ENCODE results near the gene NRXN3.

The NRXN3 gene

GRCh38 chr14:78762331-78762730, 592.2 kb downstream of the NRXN3 start:
- Histone ChIP-seq H3K36me3 (ENCODE audit: control insufficient read depth in 4 of 4, insufficient read depth in 4 of 4, low read length in 3 of 4) (no peaks in the 10 kb centered on the region), H3K27me3 (replicated peaks in 2 of 5; ENCODE audit: control insufficient read depth in 4 of 5, insufficient read depth in 5 of 5, low read length in 4 of 5) (peaks cover 0 to 1% (median 0%) of the 10 kb centered on the region in 5 experiments), H3K9me3 (ENCODE audit: control extremely low read depth in 1 of 5, control insufficient read depth in 4 of 5, insufficient read depth in 2 of 5, low read depth in 1 of 5, low read length in 4 of 5) (no peaks in the 10 kb centered on the region), H3K4me1 (ENCODE audit: control extremely low read depth in 1 of 4, control insufficient read depth in 4 of 4, insufficient read depth in 4 of 4, low read length in 3 of 4) (no peaks in the 10 kb centered on the region), H3K27ac (ENCODE audit: insufficient read depth in 1 of 2, low read depth in 1 of 2, low read length in 2 of 2, poor library complexity in 1 of 2, severe bottlenecking in 2 of 2) (no peak overlapping the region), H3K4me3 (ENCODE audit: control insufficient read depth in 1 of 7, extremely low read depth in 1 of 7, insufficient read depth in 4 of 7, low read depth in 2 of 7, low read length in 6 of 7) (no peak overlapping the region)
- WGBS (ENCODE audit: insufficient coverage): no CpG with 5 or more reads among the region's 7 CpGs
- DNase-seq: no peak
- ChIA-PET POLR2A (no interaction called here), CTCF (no interaction called here)

- POLR2A ChIA-PET: no interaction called here
- no peak overlapping the region for H3K4me3 ChIP-seq (ENCODE audit: control insufficient read depth in 1 of 7, extremely low read depth in 1 of 7, insufficient read depth in 4 of 7, low read depth in 2 of 7, low read length in 6 of 7)
- WGBS (ENCODE audit: insufficient coverage): 83% methylated on average over 1 of the region's 1 CpG
- H3K36me3 ChIP-seq (ENCODE audit: control insufficient read depth in 4 of 4, insufficient read depth in 4 of 4, low read length in 3 of 4): no peaks in the 10 kb centered on the region
- peaks cover 0 to 3% (median 0%) of the 10 kb centered on the region in 5 experiments for H3K27me3 ChIP-seq (replicated peaks in 2 of 5; ENCODE audit: control insufficient read depth in 4 of 5, insufficient read depth in 5 of 5, low read length in 4 of 5)
- CTCF ChIA-PET: no interaction called here
- no peak overlapping the region for H3K27ac ChIP-seq (ENCODE audit: insufficient read depth in 1 of 2, low read depth in 1 of 2, low read length in 2 of 2, poor library complexity in 1 of 2, severe bottlenecking in 2 of 2)
- H3K4me1 ChIP-seq (ENCODE audit: control extremely low read depth in 1 of 4, control insufficient read depth in 4 of 4, insufficient read depth in 4 of 4, low read length in 3 of 4): no peaks in the 10 kb centered on the region
- DNase-seq: no peak
- no peaks in the 10 kb centered on the region for H3K9me3 ChIP-seq (ENCODE audit: control extremely low read depth in 1 of 5, control insufficient read depth in 4 of 5, insufficient read depth in 2 of 5, low read depth in 1 of 5, low read length in 4 of 5)
Measured at GRCh38 chr14:78763746-78764145, 593.6 kb downstream of the NRXN3 start.

- H3K27ac ChIP-seq (ENCODE audit: insufficient read depth in 1 of 2, low read depth in 1 of 2, low read length in 2 of 2, poor library complexity in 1 of 2, severe bottlenecking in 2 of 2): no peak overlapping the region
- no peaks in the 10 kb centered on the region for H3K36me3 ChIP-seq (ENCODE audit: control insufficient read depth in 4 of 4, insufficient read depth in 4 of 4, low read length in 3 of 4)
- no peak for DNase-seq
- POLR2A ChIA-PET: no interaction called here
- no peaks in the 10 kb centered on the region for H3K9me3 ChIP-seq (ENCODE audit: control extremely low read depth in 1 of 5, control insufficient read depth in 4 of 5, insufficient read depth in 2 of 5, low read depth in 1 of 5, low read length in 4 of 5)
- WGBS (ENCODE audit: insufficient coverage): 9% methylated on average over 4 of the region's 5 CpGs
- H3K27me3 ChIP-seq (replicated peaks in 2 of 5; ENCODE audit: control insufficient read depth in 4 of 5, insufficient read depth in 5 of 5, low read length in 4 of 5): peaks cover 0 to 3% (median 0%) of the 10 kb centered on the region in 5 experiments
- H3K4me3 ChIP-seq (ENCODE audit: control insufficient read depth in 1 of 7, extremely low read depth in 1 of 7, insufficient read depth in 4 of 7, low read depth in 2 of 7, low read length in 6 of 7): no peak overlapping the region
- H3K4me1 ChIP-seq (ENCODE audit: control extremely low read depth in 1 of 4, control insufficient read depth in 4 of 4, insufficient read depth in 4 of 4, low read length in 3 of 4): no peaks in the 10 kb centered on the region
- CTCF ChIA-PET: no interaction called here
Measured at GRCh38 chr14:78764240-78764639, 594.1 kb downstream of the NRXN3 start.

- ChIA-PET CTCF (no interaction called here), POLR2A (no interaction called here)
- H3K27ac ChIP-seq (ENCODE audit: insufficient read depth in 1 of 2, low read depth in 1 of 2, low read length in 2 of 2, poor library complexity in 1 of 2, severe bottlenecking in 2 of 2): no peak overlapping the region
- WGBS (ENCODE audit: insufficient coverage): 67% methylated on average over 4 of the region's 4 CpGs
- H3K9me3 ChIP-seq (ENCODE audit: control extremely low read depth in 1 of 5, control insufficient read depth in 4 of 5, insufficient read depth in 2 of 5, low read depth in 1 of 5, low read length in 4 of 5): no peaks in the 10 kb centered on the region
- H3K4me1 ChIP-seq (ENCODE audit: control extremely low read depth in 1 of 4, control insufficient read depth in 4 of 4, insufficient read depth in 4 of 4, low read length in 3 of 4): no peaks in the 10 kb centered on the region
- no peaks in the 10 kb centered on the region for H3K36me3 ChIP-seq (ENCODE audit: control insufficient read depth in 4 of 4, insufficient read depth in 4 of 4, low read length in 3 of 4)
- H3K27me3 ChIP-seq (replicated peaks in 2 of 5; ENCODE audit: control insufficient read depth in 4 of 5, insufficient read depth in 5 of 5, low read length in 4 of 5): peaks cover 0 to 3% (median 0%) of the 10 kb centered on the region in 5 experiments
- DNase-seq: no peak
- no peak overlapping the region for H3K4me3 ChIP-seq (ENCODE audit: control insufficient read depth in 1 of 7, extremely low read depth in 1 of 7, insufficient read depth in 4 of 7, low read depth in 2 of 7, low read length in 6 of 7)
Measured at GRCh38 chr14:78764645-78765044, 594.5 kb downstream of the NRXN3 start.

- POLR2A ChIA-PET: no interaction called here
- no peaks in the 10 kb centered on the region for H3K9me3 ChIP-seq (ENCODE audit: control extremely low read depth in 1 of 5, control insufficient read depth in 4 of 5, insufficient read depth in 2 of 5, low read depth in 1 of 5, low read length in 4 of 5)
- no peaks in the 10 kb centered on the region for H3K36me3 ChIP-seq (ENCODE audit: control insufficient read depth in 4 of 4, insufficient read depth in 4 of 4, low read length in 3 of 4)
- H3K27me3 ChIP-seq (replicated peaks in 2 of 5; ENCODE audit: control insufficient read depth in 4 of 5, insufficient read depth in 5 of 5, low read length in 4 of 5): peaks cover 0 to 3% (median 0%) of the 10 kb centered on the region in 5 experiments
- WGBS (ENCODE audit: insufficient coverage): 100% methylated on average over 1 of the region's 5 CpGs
- CTCF ChIA-PET: no interaction called here
- no peak overlapping the region for H3K27ac ChIP-seq (ENCODE audit: insufficient read depth in 1 of 2, low read depth in 1 of 2, low read length in 2 of 2, poor library complexity in 1 of 2, severe bottlenecking in 2 of 2)
- H3K4me3 ChIP-seq (ENCODE audit: control insufficient read depth in 1 of 7, extremely low read depth in 1 of 7, insufficient read depth in 4 of 7, low read depth in 2 of 7, low read length in 6 of 7): no peak overlapping the region
- H3K4me1 ChIP-seq (ENCODE audit: control extremely low read depth in 1 of 4, control insufficient read depth in 4 of 4, insufficient read depth in 4 of 4, low read length in 3 of 4): no peaks in the 10 kb centered on the region
- no peak for DNase-seq
Measured at GRCh38 chr14:78767436-78767835, 597.3 kb downstream of the NRXN3 start.

- 100% methylated on average over 1 of the region's 1 CpG for WGBS (ENCODE audit: insufficient coverage)
- peaks cover 0 to 2% (median 0%) of the 10 kb centered on the region in 5 experiments for H3K9me3 ChIP-seq (ENCODE audit: control extremely low read depth in 1 of 5, control insufficient read depth in 4 of 5, insufficient read depth in 2 of 5, low read depth in 1 of 5, low read length in 4 of 5)
- H3K27me3 ChIP-seq (replicated peaks in 2 of 5; ENCODE audit: control insufficient read depth in 4 of 5, insufficient read depth in 5 of 5, low read length in 4 of 5): no peaks in the 10 kb centered on the region
- H3K4me1 ChIP-seq (ENCODE audit: control extremely low read depth in 1 of 4, control insufficient read depth in 4 of 4, insufficient read depth in 4 of 4, low read length in 3 of 4): no peaks in the 10 kb centered on the region
- H3K36me3 ChIP-seq (ENCODE audit: control insufficient read depth in 4 of 4, insufficient read depth in 4 of 4, low read length in 3 of 4): no peaks in the 10 kb centered on the region
- DNase-seq: no peak
- no peak overlapping the region for H3K27ac ChIP-seq (ENCODE audit: insufficient read depth in 1 of 2, low read depth in 1 of 2, low read length in 2 of 2, poor library complexity in 1 of 2, severe bottlenecking in 2 of 2)
- CTCF ChIA-PET: no interaction called here
- no peak overlapping the region for H3K4me3 ChIP-seq (ENCODE audit: control insufficient read depth in 1 of 7, extremely low read depth in 1 of 7, insufficient read depth in 4 of 7, low read depth in 2 of 7, low read length in 6 of 7)
- POLR2A ChIA-PET: no interaction called here
Measured at GRCh38 chr14:78782551-78782950, 612.4 kb downstream of the NRXN3 start.

- ChIA-PET POLR2A (no interaction called here), CTCF (no interaction called here)
- WGBS (ENCODE audit: insufficient coverage): 95% methylated on average over 2 of the region's 4 CpGs
- DNase-seq: no peak
- Histone ChIP-seq H3K9me3 (ENCODE audit: control extremely low read depth in 1 of 5, control insufficient read depth in 4 of 5, insufficient read depth in 2 of 5, low read depth in 1 of 5, low read length in 4 of 5) (peaks cover 0 to 2% (median 0%) of the 10 kb centered on the region in 5 experiments), H3K36me3 (ENCODE audit: control insufficient read depth in 4 of 4, insufficient read depth in 4 of 4, low read length in 3 of 4) (no peaks in the 10 kb centered on the region), H3K4me3 (ENCODE audit: control insufficient read depth in 1 of 7, extremely low read depth in 1 of 7, insufficient read depth in 4 of 7, low read depth in 2 of 7, low read length in 6 of 7) (no peak overlapping the region), H3K27me3 (replicated peaks in 2 of 5; ENCODE audit: control insufficient read depth in 4 of 5, insufficient read depth in 5 of 5, low read length in 4 of 5) (no peaks in the 10 kb centered on the region), H3K27ac (ENCODE audit: insufficient read depth in 1 of 2, low read depth in 1 of 2, low read length in 2 of 2, poor library complexity in 1 of 2, severe bottlenecking in 2 of 2) (no peak overlapping the region), H3K4me1 (ENCODE audit: control extremely low read depth in 1 of 4, control insufficient read depth in 4 of 4, insufficient read depth in 4 of 4, low read length in 3 of 4) (no peaks in the 10 kb centered on the region)
Measured at GRCh38 chr14:78785265-78785664, 615.1 kb downstream of the NRXN3 start.

All from common myeloid progenitor, CD34-positive (primary cell).